ENCODE measurements around the gene KIF26B.

- no peak for TF ChIP-seq CTCF (IDR thresholded peaks at IDR 0.05; ENCODE audit: low read depth, low read length)
- TF ChIP-seq EZH2phosphoT487 (IDR thresholded peaks at IDR 0.05; ENCODE audit: low read depth) = no peak
Observed at GRCh38 chr1:245469006-245469405, 314.2 kb downstream of the KIF26B start.

Measured in OCI-LY3 (cell line).